Stimulated activated CD8-positive, alpha-beta memory T cell treated with anti-CD3 and anti-CD28 coated beads, Interleukin-7, amount 100 ng/mL, for 1 hour (primary cell): ENCODE data around the gene LAMB4.
"Not testable (repeated sequence)": the region's sequence is repeated elsewhere in the genome, so short reads cannot be mapped to it uniquely, and the experiment has no call there.

Source experiments
- DNase-seq, 2 donors: peaks; one replicate each; pipeline ENCODE4 v3.0.0-alpha.2; 2020; ENCODE audit warnings: low read depth in 2 of 2

Gene LAMB4

GRCh38 chr7:108048422-108048821 lies 81.7 kb downstream of the LAMB4 start:
- DNase-seq, result no peak

- no peak for DNase-seq
Measured at GRCh38 chr7:108046952-108047506, 83.1 kb downstream of the LAMB4 start.

- no peak for DNase-seq
Measured at GRCh38 chr7:108045669-108046068, 84.5 kb downstream of the LAMB4 start.

GRCh38 chr7:108045154-108045553 lies 85.0 kb downstream of the LAMB4 start:
- no peak for DNase-seq

- DNase-seq, result no peak
Measured at GRCh38 chr7:108044345-108044744, 85.8 kb downstream of the LAMB4 start.

GRCh38 chr7:108038986-108039385 lies 91.2 kb downstream of the LAMB4 start:
- no peak for DNase-seq

- no peak for DNase-seq
Measured at GRCh38 chr7:108037741-108038140, 92.4 kb downstream of the LAMB4 start.

GRCh38 chr7:108037140-108037539 lies 93.0 kb downstream of the LAMB4 start:
- DNase-seq, result no peak

GRCh38 chr7:108034586-108034985 lies 95.6 kb downstream of the LAMB4 start:
- no peak for DNase-seq

GRCh38 chr7:108033776-108034497 lies 96.2 kb downstream of the LAMB4 start:
- DNase-seq, result no peak

- DNase-seq, result not testable (repeated sequence)
Measured at GRCh38 chr7:108033309-108033708, 96.9 kb downstream of the LAMB4 start.

- no peak for DNase-seq
Measured at GRCh38 chr7:108030516-108030915, 99.6 kb downstream of the LAMB4 start.

- DNase-seq, result no peak
Measured at GRCh38 chr7:108029034-108029433, 101.1 kb downstream of the LAMB4 start.

GRCh38 chr7:108028111-108028510 lies 102.0 kb downstream of the LAMB4 start:
- no peak for DNase-seq

GRCh38 chr7:108027239-108027638 lies 102.9 kb downstream of the LAMB4 start:
- DNase-seq, result no peak

- DNase-seq, result no peak
Measured at GRCh38 chr7:108026647-108027046, 103.5 kb downstream of the LAMB4 start.

- DNase-seq, result no peak
Measured at GRCh38 chr7:108026116-108026515, 104.0 kb downstream of the LAMB4 start.

GRCh38 chr7:108024538-108024937 lies 105.6 kb downstream of the LAMB4 start:
- DNase-seq, result no peak

GRCh38 chr7:108020585-108020984 lies 109.6 kb downstream of the LAMB4 start:
- DNase-seq, result no peak

GRCh38 chr7:108018668-108019067 lies 111.5 kb downstream of the LAMB4 start:
- DNase-seq, result no peak

- no peak for DNase-seq
Measured at GRCh38 chr7:108017776-108018151, 112.4 kb downstream of the LAMB4 start.

GRCh38 chr7:108016841-108017775 lies 113.1 kb downstream of the LAMB4 start:
- DNase-seq, result no peak

- no peak for DNase-seq
Measured at GRCh38 chr7:108015740-108016139, 114.4 kb downstream of the LAMB4 start.
